ENCODE measurements around the gene CYB5RL. TPM values are rescaled to one million over a fixed set of nuclear protein-coding genes. Genes with fewer than 3 reads are reported as not detected.

CYB5RL gene
- polyA plus RNA-seq, 1 of the 3 experiments (the other 2 are of a cell fraction): 3.3 TPM

DNA sequence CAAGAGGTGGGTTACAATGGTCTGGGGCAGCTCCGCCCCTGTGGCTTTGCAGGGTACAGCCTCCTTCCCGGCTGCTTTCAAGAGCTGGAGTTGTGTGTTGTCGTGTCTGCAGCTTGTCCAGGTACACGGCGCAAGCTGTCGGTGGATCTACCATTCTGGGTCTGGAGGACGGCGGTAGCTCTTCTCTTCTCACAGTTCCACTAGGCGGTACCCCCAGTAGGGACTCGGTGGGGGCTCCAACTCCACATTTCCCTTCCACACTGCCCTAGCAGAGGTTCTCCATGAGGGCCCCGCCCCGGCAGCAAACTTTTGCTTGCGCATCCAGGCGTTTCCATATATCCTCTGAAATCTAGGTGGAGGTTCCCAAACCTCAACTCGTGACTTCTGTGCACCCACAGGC, 34.7 kb downstream of the CYB5RL start (continued):
- TF ChIP-seq TAF1 (IDR thresholded peaks at IDR 0.05; ENCODE audit: borderline replicate concordance, low read depth, low read length) (no peak), JUND (IDR thresholded peaks at IDR 0.05) (no peak)

GRCh38 chr1:54163573-54163972, 36.3 kb downstream of the CYB5RL start:
- no peak overlapping the region for H2AFZ ChIP-seq (ENCODE audit: low read depth)
- H3K9me3 ChIP-seq: no peaks in the 10 kb centered on the region
- no peak overlapping the region for H3K4me3 ChIP-seq (ENCODE audit: low read depth in 2 of 2, low read length in 1 of 2)
- no peak overlapping the region for H3K9ac ChIP-seq
- WGBS (ENCODE audit: low lambda C conversion rate): 93% methylated on average over 5 of the region's 5 CpGs
- no peaks in the 10 kb centered on the region for H4K20me1 ChIP-seq (ENCODE audit: insufficient read depth)
- no peaks in the 10 kb centered on the region for H3K9me2 ChIP-seq
- DNase-seq: no peak
- no peaks in the 10 kb centered on the region for H3K79me2 ChIP-seq (ENCODE audit: insufficient read depth)
- TF ChIP-seq EP300 (IDR thresholded peaks at IDR 0.05; ENCODE audit: borderline replicate concordance in 1 of 2, low read depth in 1 of 2, low read length in 1 of 2) (no peak), TAF1 (IDR thresholded peaks at IDR 0.05; ENCODE audit: borderline replicate concordance, low read depth, low read length) (no peak), YY1 (IDR thresholded peaks at IDR 0.05; ENCODE audit: low read depth) (no peak), ZBTB33 (IDR thresholded peaks at IDR 0.05; ENCODE audit: borderline replicate concordance, low read depth) (no peak), SIN3A (IDR thresholded peaks at IDR 0.05; ENCODE audit: borderline replicate concordance, low read depth, low read length) (no peak), PBX3 (IDR thresholded peaks at IDR 0.05) (no peak), RFX5 (IDR thresholded peaks at IDR 0.05; ENCODE audit: low read length) (no peak), POLR2AphosphoS5 (IDR thresholded peaks at IDR 0.05; ENCODE audit: low read depth, low read length) (no peak), RXRA (IDR thresholded peaks at IDR 0.05; ENCODE audit: borderline replicate concordance, low read depth) (no peak), NRF1 (IDR thresholded peaks at IDR 0.05; ENCODE audit: low read depth, low read length) (no peak), USF2 (IDR thresholded peaks at IDR 0.05; ENCODE audit: borderline replicate concordance, low read depth, low read length) (no peak), CHD2 (IDR thresholded peaks at IDR 0.05; ENCODE audit: low read length, partially characterized antibody) (no peak), JUND (IDR thresholded peaks at IDR 0.05) (no peak), GATA2 (CRISPR knock-in tag; IDR thresholded peaks at IDR 0.05) (no peak), REST (IDR thresholded peaks at IDR 0.05; ENCODE audit: low read depth, low read length) (no peak), NFIC (IDR thresholded peaks at IDR 0.05; ENCODE audit: borderline replicate concordance) (no peak)
- POLR2A ChIA-PET: no interaction called here
- no peaks in the 10 kb centered on the region for H3K36me3 ChIP-seq (replicated peaks in 1 of 2; ENCODE audit: control insufficient read depth in 1 of 2, insufficient read depth in 2 of 2, low read length in 1 of 2)
- CTCF ChIA-PET: interaction anchor here (0.7 to 1.1 kb wide), 3 partner anchors 9 to 20 kb away, joined by 3 to 4 read pairs (median 3); no protein-coding TSS in a partner anchor
- H3K4me1 ChIP-seq (ENCODE audit: control insufficient read depth in 1 of 2, insufficient read depth in 2 of 2, low read depth in 1 of 2, low read length in 1 of 2): no peaks in the 10 kb centered on the region; a peak in 1 of 4 replicates
- H3K4me2 ChIP-seq: no peak overlapping the region
- no peaks in the 10 kb centered on the region for H3F3A ChIP-seq (replicated peaks; ENCODE audit: insufficient read depth)
- H3K27me3 ChIP-seq (ENCODE audit: insufficient read depth): no peaks in the 10 kb centered on the region
- H3K27ac ChIP-seq (ENCODE audit: low read depth in 2 of 2, low read length in 1 of 2): no peak overlapping the region

Measured in SK-N-SH (cell line).